Caco-2 (cell line): Measurements from ENCODE around the gene ABLIM2. TPM values are rescaled to one million over a fixed set of nuclear protein-coding genes. Genes with fewer than 3 reads are reported as not detected.

ENCODE experiments used
- BruUV-seq: library from RNA; stranded (reverse); fragments of 400-500 nt; replicated peaks from 2 replicates; lab custom pipeline; 2021; lab: Mats Ljungman, UMichigan
- CTCF ChIA-PET: fragments of 300-600 bp; sonication (Branson Sonifier 250); formaldehyde crosslinking; loops from one replicate; lab custom pipeline; 2022; ENCODE audit warnings: antibody characterized with exemption; lab: Charles Lee
- POLR2A ChIA-PET: fragments of 300-600 bp; sonication (Branson Sonifier 250); formaldehyde crosslinking; loops from one replicate; lab custom pipeline; 2022; ENCODE audit warnings: antibody characterized with exemption; lab: Charles Lee
- DNase-seq, 2 experiments: peaks; one replicate each; pipeline versions ENCODE4 v3.0.0 to v3.0.0-alpha.2; 2020 to 2022
- H3K27me3 ChIP-seq: replicated peaks from 2 replicates; pipeline ENCODE4 v1.6.0; 2011; ENCODE audit warnings: low read length; ENCODE audit not compliant: control insufficient read depth, insufficient read depth
- H3K36me3 ChIP-seq: 2 replicates; pipeline ENCODE4 v1.5.1; 2011; ENCODE audit warnings: low read length; ENCODE audit not compliant: control insufficient read depth, insufficient read depth
- H3K4me1 ChIP-seq: fragments of 250-450 bp; sonication (Bioruptor Pico); 2 replicates; pipeline ENCODE4 v1.5.1; 2020; ENCODE audit warnings: mild to moderate bottlenecking
- H3K4me3 ChIP-seq: 2 replicates; pipeline ENCODE4 v1.5.1; 2011; ENCODE audit warnings: low read depth, mild to moderate bottlenecking, control low read depth, low read length
- H3K9me3 ChIP-seq: fragments of 250-450 bp; sonication (Bioruptor Pico); 2 replicates; pipeline ENCODE4 v1.5.1; 2020; ENCODE audit warnings: mild to moderate bottlenecking, moderate library complexity
- H3K27ac Mint-ChIP-seq: one replicate; pipeline ENCODE4 v1.8.0; 2022; ENCODE audit warnings: mixed read lengths; ENCODE audit not compliant: unreplicated experiment
- H3K27me3 Mint-ChIP-seq: one replicate; pipeline ENCODE4 v1.8.0; 2022; ENCODE audit warnings: mixed read lengths; ENCODE audit not compliant: insufficient read depth, unreplicated experiment
- H3K36me3 Mint-ChIP-seq: one replicate; pipeline ENCODE4 v1.8.0; 2022; ENCODE audit warnings: mild to moderate bottlenecking, mixed read lengths; ENCODE audit not compliant: insufficient read depth, unreplicated experiment
- H3K4me1 Mint-ChIP-seq: one replicate; pipeline ENCODE4 v1.8.0; 2022; ENCODE audit warnings: low read depth, mixed read lengths; ENCODE audit not compliant: unreplicated experiment
- H3K4me3 Mint-ChIP-seq: one replicate; pipeline ENCODE4 v1.8.0; 2022; ENCODE audit warnings: mild to moderate bottlenecking, moderate library complexity, mixed read lengths; ENCODE audit not compliant: unreplicated experiment
- H3K9me3 Mint-ChIP-seq: one replicate; pipeline ENCODE4 v1.8.0; 2022; ENCODE audit warnings: mixed read lengths; ENCODE audit not compliant: unreplicated experiment
- intact Hi-C: fragments of 100-400 bp; cut with micrococcal nuclease; formaldehyde crosslinking; loops from one replicate; pipeline ENCODE4 v1.10.0; 2022; ENCODE audit not compliant: unreplicated experiment
- total RNA-seq: library from RNA; stranded (reverse); gene quantifications from 2 replicates; pipeline ENCODE4 v1.2.3, GENCODE V29; 2022
- TF ChIP-seq, protein P1 (sequence below), 2 experiments: fragments of 200-600 bp in 1 of 2; IDR thresholded peaks; 1 replicate in 1 of 2; 2 replicates in 1 of 2; pipeline versions ENCODE4 v1.5.1 to v1.8.0; 2011 to 2022; ENCODE audit warnings: antibody characterized with exemption in 1 of 2, control low read depth in 1 of 2, inconsistent platforms in 1 of 2, low read depth in 1 of 2, low read length in 1 of 2, mild to moderate bottlenecking in 1 of 2, moderate library complexity in 1 of 2; ENCODE audit not compliant: insufficient read depth in 1 of 2, severe bottlenecking in 1 of 2, unreplicated experiment in 1 of 2

ABLIM2 gene
- total RNA-seq, 1 experiment from 2014 or later: 0.23 TPM

DNA sequence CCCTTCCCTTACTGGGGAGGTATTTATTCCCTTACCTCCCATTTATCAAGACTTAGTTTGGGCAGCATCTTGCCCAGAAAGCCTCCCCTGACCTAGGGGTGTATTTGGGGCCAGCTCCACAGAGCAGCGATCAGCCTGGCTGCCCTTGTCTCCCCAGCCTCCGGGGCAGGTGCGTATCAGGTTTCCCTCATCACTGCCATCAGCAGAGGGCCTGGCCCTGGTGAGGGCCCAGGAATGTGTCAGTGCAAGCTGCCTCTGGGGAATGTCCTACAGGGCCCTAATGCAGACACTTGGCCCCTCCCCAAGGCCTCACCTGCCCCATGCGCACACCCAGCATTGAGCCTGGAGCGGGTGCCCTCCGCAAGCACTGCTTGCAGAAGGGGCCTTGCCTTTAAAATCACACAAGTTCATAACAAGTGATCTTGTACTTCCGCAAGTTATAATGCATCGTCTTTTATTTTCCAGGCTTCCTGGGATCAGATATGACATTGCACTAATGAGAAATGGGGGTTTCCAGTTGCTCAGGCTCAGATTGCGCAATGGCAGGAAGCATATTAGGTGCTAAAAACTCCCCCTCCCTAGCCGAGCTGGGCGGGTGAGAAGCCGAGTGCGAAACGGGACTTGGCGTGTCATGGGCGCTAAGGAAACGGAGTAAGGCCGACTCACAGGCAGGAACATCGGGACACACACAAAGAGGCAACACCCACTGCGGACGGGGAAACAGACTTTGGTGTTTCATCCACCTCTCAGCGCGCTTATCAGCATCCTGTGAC lies 193.5 kb downstream of the ABLIM2 start:
- Histone ChIP-seq H3K27me3 (no peaks in the 10 kb centered on the region), H3K4me1 (peaks cover 19% of the 10 kb centered on the region), H3K36me3 (no peaks in the 10 kb centered on the region), H3K9me3 (no peaks in the 10 kb centered on the region), H3K4me3 (no peak overlapping the region)
- intact Hi-C loops: no loop called here
- no peak for DNase-seq
- TF ChIP-seq, protein P1, sequence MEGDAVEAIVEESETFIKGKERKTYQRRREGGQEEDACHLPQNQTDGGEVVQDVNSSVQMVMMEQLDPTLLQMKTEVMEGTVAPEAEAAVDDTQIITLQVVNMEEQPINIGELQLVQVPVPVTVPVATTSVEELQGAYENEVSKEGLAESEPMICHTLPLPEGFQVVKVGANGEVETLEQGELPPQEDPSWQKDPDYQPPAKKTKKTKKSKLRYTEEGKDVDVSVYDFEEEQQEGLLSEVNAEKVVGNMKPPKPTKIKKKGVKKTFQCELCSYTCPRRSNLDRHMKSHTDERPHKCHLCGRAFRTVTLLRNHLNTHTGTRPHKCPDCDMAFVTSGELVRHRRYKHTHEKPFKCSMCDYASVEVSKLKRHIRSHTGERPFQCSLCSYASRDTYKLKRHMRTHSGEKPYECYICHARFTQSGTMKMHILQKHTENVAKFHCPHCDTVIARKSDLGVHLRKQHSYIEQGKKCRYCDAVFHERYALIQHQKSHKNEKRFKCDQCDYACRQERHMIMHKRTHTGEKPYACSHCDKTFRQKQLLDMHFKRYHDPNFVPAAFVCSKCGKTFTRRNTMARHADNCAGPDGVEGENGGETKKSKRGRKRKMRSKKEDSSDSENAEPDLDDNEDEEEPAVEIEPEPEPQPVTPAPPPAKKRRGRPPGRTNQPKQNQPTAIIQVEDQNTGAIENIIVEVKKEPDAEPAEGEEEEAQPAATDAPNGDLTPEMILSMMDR (IDR thresholded peaks at IDR 0.05; ENCODE audit: insufficient read depth in 1 of 2, low read depth in 1 of 2, low read length in 1 of 2, severe bottlenecking in 1 of 2, unreplicated experiment in 1 of 2): no peak
- no peaks in the 10 kb centered on the region for H3K9me3 Mint-ChIP-seq
- peaks cover 15% of the 10 kb centered on the region for H3K4me1 Mint-ChIP-seq
- ChIA-PET POLR2A (no interaction called here), CTCF (interaction anchor here (0.6 kb wide), 1 partner anchor 53 kb away, joined by 3 read pairs; no protein-coding TSS in a partner anchor)
- no TSS peak for BruUV-seq
- H3K4me3 Mint-ChIP-seq: no peak overlapping the region
- no peak overlapping the region for H3K27ac Mint-ChIP-seq
- H3K27me3 Mint-ChIP-seq: no peaks in the 10 kb centered on the region
- H3K36me3 Mint-ChIP-seq: peaks cover 5% of the 10 kb centered on the region

DNA sequence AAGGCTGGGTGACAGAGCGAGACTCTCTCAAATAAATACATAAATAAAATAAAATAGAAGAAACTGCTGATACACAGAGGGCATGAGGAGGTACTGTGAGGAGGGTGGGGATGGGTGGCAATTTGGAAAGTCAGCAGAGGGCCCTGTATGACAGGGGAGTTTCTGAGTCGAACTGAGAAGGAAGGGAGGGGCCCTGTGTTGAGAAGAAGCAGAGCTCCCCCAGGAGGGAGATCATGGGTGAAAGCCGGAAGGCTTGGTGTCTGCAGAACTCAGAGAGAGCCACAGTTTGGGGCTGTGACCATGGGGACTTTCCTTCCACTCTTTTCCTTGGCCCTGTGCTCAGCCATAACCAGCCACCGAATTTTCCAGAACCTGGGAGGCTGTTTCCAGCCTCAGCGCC lies 194.2 kb downstream of the ABLIM2 start:
- CTCF ChIA-PET: no interaction called here
- Histone ChIP-seq H3K4me1 (peaks cover 13% of the 10 kb centered on the region), H3K27me3 (no peaks in the 10 kb centered on the region), H3K9me3 (no peaks in the 10 kb centered on the region), H3K36me3 (no peaks in the 10 kb centered on the region), H3K4me3 (no peak overlapping the region)
- Mint-ChIP-seq H3K27me3 (no peaks in the 10 kb centered on the region), H3K4me3 (no peak overlapping the region), H3K9me3 (no peaks in the 10 kb centered on the region), H3K36me3 (no peaks in the 10 kb centered on the region), H3K27ac (no peak overlapping the region), H3K4me1 (peaks cover 9% of the 10 kb centered on the region)
- POLR2A ChIA-PET: no interaction called here
- no TSS peak for BruUV-seq
- no peak for DNase-seq
- intact Hi-C loops: no loop called here
- TF ChIP-seq, protein P1 (IDR thresholded peaks at IDR 0.05; ENCODE audit: insufficient read depth in 1 of 2, low read depth in 1 of 2, low read length in 1 of 2, severe bottlenecking in 1 of 2, unreplicated experiment in 1 of 2): no peak

DNA sequence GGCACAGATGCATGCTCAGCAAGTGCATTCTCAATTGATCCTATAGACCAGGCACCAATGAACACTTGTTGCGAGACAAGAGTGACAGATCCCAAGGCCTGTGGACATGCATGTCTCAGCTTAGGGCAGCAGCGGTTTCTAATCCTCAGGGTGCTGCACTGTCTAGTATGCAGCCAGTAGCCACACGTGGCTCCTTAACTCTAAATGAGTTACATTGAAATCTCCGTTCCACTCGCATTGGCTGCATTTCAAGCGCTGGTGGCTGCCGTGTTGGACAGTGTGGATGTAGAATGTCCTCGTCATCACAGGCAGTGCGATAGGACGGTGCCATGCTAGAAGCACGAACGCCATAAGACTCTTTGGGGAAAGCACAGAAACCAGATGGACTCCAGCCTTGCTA lies 194.9 kb downstream of the ABLIM2 start:
- intact Hi-C loops: no loop called here
- Mint-ChIP-seq H3K36me3 (no peaks in the 10 kb centered on the region), H3K4me1 (peaks cover 6% of the 10 kb centered on the region), H3K4me3 (no peak overlapping the region), H3K27ac (no peak overlapping the region), H3K9me3 (no peaks in the 10 kb centered on the region), H3K27me3 (no peaks in the 10 kb centered on the region)
- ChIA-PET POLR2A (no interaction called here), CTCF (no interaction called here)
- BruUV-seq: no TSS peak
- H3K4me3 ChIP-seq: no peak overlapping the region
- no peak for DNase-seq
- 0 out of 2 replicates have a peak, but pooled peaks cover 9% of the 10 kb centered on the region for H3K4me1 ChIP-seq
- no peaks in the 10 kb centered on the region for H3K36me3 ChIP-seq
- TF ChIP-seq, protein P1 (IDR thresholded peaks at IDR 0.05; ENCODE audit: insufficient read depth in 1 of 2, low read depth in 1 of 2, low read length in 1 of 2, severe bottlenecking in 1 of 2, unreplicated experiment in 1 of 2): no peak
- H3K27me3 ChIP-seq: no peaks in the 10 kb centered on the region
- H3K9me3 ChIP-seq: no peaks in the 10 kb centered on the region
